ENCODE results near the gene DNAJB1. TPM values are rescaled to one million over a fixed set of nuclear protein-coding genes. Genes with fewer than 3 reads are reported as not detected.
A peak's percentile ranks its signal among the peaks of the same experiment; 100 is the strongest.

Gene DNAJB1
- total and polyA plus RNA-seq, 2 of the 13 experiments (the other 11 are each of a cell fraction or from before 2014, with no cell fraction given): 87.5 to 97.3 TPM

- Histone ChIP-seq H3K79me2 (ENCODE audit: insufficient read depth, low read length) (no peaks in the 10 kb centered on the region), H4K20me1 (ENCODE audit: insufficient read depth, low read length) (no peaks in the 10 kb centered on the region), H3K36me3 (replicated peaks in 1 of 2; ENCODE audit: control insufficient read depth in 1 of 2, insufficient read depth in 2 of 2, low read length in 2 of 2) (peaks cover 2 to 9% of the 10 kb centered on the region in 2 experiments; a peak in 3 of 5 replicates), H3K27ac (ENCODE audit: extremely low read length, insufficient read depth, low read length) (no peak overlapping the region), H3K27me3 (ENCODE audit: control insufficient read depth in 1 of 2, insufficient read depth in 2 of 2, low read length in 2 of 2) (no peaks in the 10 kb centered on the region; a peak in 1 of 5 replicates), H2AFZ (ENCODE audit: low read length) (no peak overlapping the region), H3K9ac (ENCODE audit: insufficient read depth, low read depth, low read length) (no peak overlapping the region), H3K4me3 (replicated peaks in 1 of 3; ENCODE audit: insufficient read depth in 1 of 3, low read depth in 2 of 3, low read length in 3 of 3) (no peak overlapping the region), H3K9me3 (ENCODE audit: low read length) (no peaks in the 10 kb centered on the region), H3K4me2 (ENCODE audit: low read depth, low read length) (no peak overlapping the region), H3K4me1 (ENCODE audit: insufficient read depth, low read length) (peaks cover 20% of the 10 kb centered on the region)
- BruUV-seq (replicated peaks): no TSS peak
- DNase-seq (ENCODE audit: low spot score) (no peak), ATAC-seq (no peak), FAIRE-seq (no peak)
- TF ChIP-seq CEBPB (IDR thresholded peaks at IDR 0.05; ENCODE audit: borderline replicate concordance, low read depth, low read length): peak; percentile 51; the same call in 1 of the 2 replicates
- TF ChIP-seq HMGXB3 (CRISPR knock-in tag; IDR thresholded peaks at IDR 0.05; ENCODE audit: borderline replicate concordance): no peak
- TF ChIP-seq SP1 (IDR thresholded peaks at IDR 0.05): no peak
- TF ChIP-seq SP1 (CRISPR knock-in tag; IDR thresholded peaks at IDR 0.05): no peak
- TF ChIP-seq AGO2 (optimal IDR thresholded peaks at IDR 0.05; ENCODE audit: low read depth, low read length): peak; percentile 84
- TF ChIP-seq ZNF605 (CRISPR knock-in tag; IDR thresholded peaks at IDR 0.05): no peak
- no peak for TF ChIP-seq NR0B2 (CRISPR knock-in tag; IDR thresholded peaks at IDR 0.05)
- peak; percentile 45; the same call in 1 of the 2 replicates for TF ChIP-seq ZBTB33 (CRISPR knock-in tag; IDR thresholded peaks at IDR 0.05)
- ChIA-PET POLR2A (interaction anchor here (0.5 kb wide), 1 partner anchor 39 kb away, joined by 3 read pairs; no protein-coding TSS in a partner anchor), CTCF (ENCODE audit: low intra/inter-chr PET ratio, low total read pairs) (no interaction called here)
- in situ Hi-C loops (cut with HindIII; ENCODE audit: extremely low pct_ligation_motif_present, low pct_unique_long_range_greater_than_20kb) (no loop called here), intact Hi-C loops (cut with micrococcal nuclease; ENCODE audit: unreplicated experiment) (no loop called here)
- 80% methylated on average over 22 of the region's 26 CpGs for WGBS (ENCODE audit: low lambda C conversion rate)
These were observed 41.4 kb downstream of the DNAJB1 start for GRCh38 chr19:14476673-14477401.
